Cardiac muscle cell (in vitro differentiated cells and primary cell): ENCODE measurements around the gene FNTB. TPM values are rescaled to one million over a fixed set of nuclear protein-coding genes. Genes with fewer than 3 reads are reported as not detected.

Source experiments
- DNase-seq, 2 donors: peaks; one replicate each; pipeline versions ENCODE4 v3.0.0 to v3.0.0-alpha.2; 2010 to 2017; ENCODE audit warnings: low read depth in 1 of 2, low spot score in 1 of 2
- H3K27ac ChIP-seq: fragments of 200-600 bp; sonication (generic); 2 replicates; pipeline ENCODE4 v1.5.1; 2016
- H3K27me3 ChIP-seq: fragments of 200-600 bp; sonication (generic); 2 replicates; pipeline ENCODE4 v1.6.0; 2016; ENCODE audit warnings: control low read depth
- H3K36me3 ChIP-seq: fragments of 200-600 bp; sonication (generic); 2 replicates; pipeline ENCODE4 v1.5.1; 2016; ENCODE audit warnings: control low read depth
- H3K4me1 ChIP-seq: fragments of 200-600 bp; sonication (generic); 2 replicates; pipeline ENCODE4 v1.8.1; 2017; ENCODE audit warnings: low read depth, mild to moderate bottlenecking, mixed run types
- H3K4me3 ChIP-seq: fragments of 200-600 bp; sonication (generic); 2 replicates; pipeline ENCODE4 v1.5.1; 2016; ENCODE audit warnings: mild to moderate bottlenecking
- H3K9me3 ChIP-seq: fragments of 200-600 bp; sonication (generic); 2 replicates; pipeline ENCODE4 v1.5.1; 2017; ENCODE audit warnings: low read depth, mild to moderate bottlenecking, control low read depth
- CTCF ChIP-seq: IDR thresholded peaks from 2 replicates; pipeline ENCODE4 v1.5.1; 2012; ENCODE audit warnings: low read depth, mild to moderate bottlenecking, low read length
- polyA plus RNA-seq: library from polyadenylated mRNA; unstranded; fragments of >200 nt; fragmentation: Nextera tagmentation; extraction: Ambion mirVana; gene quantifications from 2 replicates; pipeline ENCODE4 v1.2.1, GENCODE V29; 2016
- total RNA-seq: library from RNA; depleted of rRNA; stranded (reverse); fragments of >200 nt; gene quantifications from 2 replicates; pipeline ENCODE4 v1.2.3, GENCODE V29; 2016

FNTB gene
- total and polyA plus RNA-seq, 2 experiments from 2014 or later, result 34.9 to 42.0 TPM

GRCh38 chr14:65001723-65002122 lies 15.0 kb downstream of the FNTB start:
- Histone ChIP-seq H3K36me3 (no peaks in the 10 kb centered on the region), H3K27me3 (no peaks in the 10 kb centered on the region), H3K4me1 (peaks cover 12% of the 10 kb centered on the region), H3K4me3 (no peak overlapping the region), H3K9me3 (no peaks in the 10 kb centered on the region), H3K27ac (no peak overlapping the region)
- TF ChIP-seq CTCF, result no peak
- no peak for DNase-seq

DNA sequence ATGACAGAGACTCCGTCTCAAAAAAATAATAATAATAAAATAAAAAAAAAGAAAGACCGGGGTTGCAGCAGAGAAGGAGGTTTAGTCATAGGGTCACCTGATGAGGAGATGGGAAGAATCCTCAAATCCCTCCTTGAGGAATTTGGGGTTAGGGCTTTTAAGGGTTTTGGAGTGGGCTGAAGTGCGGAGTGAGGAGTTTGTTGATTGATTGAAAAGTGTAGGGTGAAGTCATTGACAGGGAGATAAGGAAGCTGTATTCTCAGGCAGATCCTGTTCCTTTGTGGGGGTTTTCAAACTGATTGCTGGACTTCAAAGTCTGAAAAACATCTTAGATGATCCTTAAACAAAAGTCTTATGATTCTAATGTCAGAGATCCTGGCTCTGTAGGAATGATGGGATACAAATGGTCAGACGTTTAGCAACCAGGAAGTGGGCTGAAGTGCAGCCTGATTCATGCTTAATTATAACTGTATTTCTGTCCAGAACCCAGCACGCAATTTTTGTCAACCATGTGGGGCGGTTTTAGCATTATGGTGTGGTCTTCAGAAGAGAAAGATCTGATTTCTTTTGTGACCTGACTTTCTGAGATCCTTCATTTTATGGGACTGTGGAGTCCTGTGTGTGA lies 16.0 kb downstream of the FNTB start:
- no peaks in the 10 kb centered on the region for H3K9me3 ChIP-seq
- no peak overlapping the region for H3K4me3 ChIP-seq
- no peaks in the 10 kb centered on the region for H3K27me3 ChIP-seq
- peak in 1 of 2 donors; percentile 60 for DNase-seq
- no peak for TF ChIP-seq CTCF
- peaks cover 12% of the 10 kb centered on the region for H3K4me1 ChIP-seq
- peak overlapping the region; percentile 16 for H3K27ac ChIP-seq
- H3K36me3 ChIP-seq, result no peaks in the 10 kb centered on the region

DNA sequence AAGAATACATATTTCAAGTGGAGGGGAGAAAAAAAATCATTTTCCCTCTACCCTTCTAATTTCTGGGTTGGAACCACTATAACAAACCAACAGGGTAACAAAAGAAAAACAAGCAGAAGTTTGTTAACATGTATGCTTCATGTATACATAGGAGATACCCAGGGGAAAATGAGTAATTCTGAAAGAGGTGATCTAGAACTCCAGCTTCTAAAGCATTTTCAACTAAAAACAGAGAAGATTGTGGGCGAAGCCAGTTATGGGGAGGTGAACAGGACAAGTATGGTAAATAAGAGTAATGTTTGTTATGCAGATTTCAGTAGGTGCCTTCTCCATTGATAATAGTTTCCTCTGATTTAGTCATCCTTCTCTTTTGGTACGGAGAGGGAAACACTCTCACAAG lies 16.7 kb downstream of the FNTB start:
- no peaks in the 10 kb centered on the region for H3K27me3 ChIP-seq
- no peaks in the 10 kb centered on the region for H3K36me3 ChIP-seq
- H3K27ac ChIP-seq, result no peak overlapping the region
- DNase-seq, result no peak
- no peak for TF ChIP-seq CTCF
- H3K4me3 ChIP-seq, result no peak overlapping the region
- peaks cover 9% of the 10 kb centered on the region for H3K4me1 ChIP-seq
- no peaks in the 10 kb centered on the region for H3K9me3 ChIP-seq

DNA sequence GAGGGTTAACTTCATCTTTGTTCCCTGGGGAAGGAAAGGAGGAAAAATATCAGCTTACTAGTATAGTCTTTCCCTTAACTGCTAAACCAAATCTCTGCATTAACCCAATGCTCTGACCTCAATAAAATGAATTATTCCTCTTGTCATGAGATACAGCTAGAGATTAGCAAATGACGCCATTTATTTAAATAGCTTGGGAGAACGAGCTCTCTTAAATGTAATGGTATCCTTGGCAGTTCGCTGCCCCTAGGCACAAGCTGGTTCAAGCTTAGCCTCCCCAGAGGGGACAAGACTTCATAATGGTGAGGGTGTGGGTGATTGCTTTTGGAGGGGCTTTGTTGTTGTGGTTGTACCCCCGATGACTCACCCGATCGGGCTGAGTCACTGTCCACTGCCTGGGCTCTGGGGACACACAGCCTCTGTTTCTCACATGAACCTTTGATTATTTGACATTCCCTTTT lies 19.6 kb downstream of the FNTB start:
- DNase-seq, result no peak
- H3K27me3 ChIP-seq, result no peaks in the 10 kb centered on the region
- H3K36me3 ChIP-seq, result peaks cover 3% of the 10 kb centered on the region
- peaks cover 9% of the 10 kb centered on the region for H3K4me1 ChIP-seq
- TF ChIP-seq CTCF, result no peak
- H3K27ac ChIP-seq, result no peak overlapping the region
- no peak overlapping the region for H3K4me3 ChIP-seq
- no peaks in the 10 kb centered on the region for H3K9me3 ChIP-seq

DNA sequence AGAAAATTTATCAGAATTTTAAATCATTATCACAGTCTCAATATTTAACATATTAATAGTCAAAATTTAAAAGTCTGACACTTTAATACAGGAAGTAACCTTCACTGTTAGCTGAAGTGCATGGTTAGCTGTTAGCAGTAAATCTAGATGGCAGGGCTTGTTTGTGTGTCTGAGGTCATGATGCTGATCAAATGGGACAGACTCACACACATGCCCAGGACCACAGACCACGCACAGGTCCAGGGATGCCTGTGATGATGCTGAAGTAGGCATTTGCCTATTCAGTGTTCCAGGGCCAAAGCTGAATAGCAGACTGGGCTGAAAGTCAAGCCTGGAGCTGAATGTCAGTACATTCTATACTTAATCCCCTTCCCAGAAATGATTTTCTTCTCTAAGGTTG lies 20.5 kb downstream of the FNTB start:
- Histone ChIP-seq H3K4me3 (no peak overlapping the region), H3K4me1 (peaks cover 9% of the 10 kb centered on the region), H3K27me3 (no peaks in the 10 kb centered on the region), H3K36me3 (peaks cover 3% of the 10 kb centered on the region), H3K9me3 (no peaks in the 10 kb centered on the region), H3K27ac (no peak overlapping the region)
- no peak for TF ChIP-seq CTCF
- no peak for DNase-seq
